ENCODE measurements around the gene MED12L.

GRCh38 chr3:151197228-151197627 is 111.8 kb downstream of the MED12L start:
- no peak for TF ChIP-seq CTCF (conservative IDR thresholded peaks at IDR 0.05 in 1 of 2, IDR thresholded peaks at IDR 0.05 in 1 of 2; ENCODE audit: low read depth in 1 of 2, low read length in 2 of 2)
- no peak for TF ChIP-seq EZH2 (IDR thresholded peaks at IDR 0.05; ENCODE audit: low read length, missing control alignments)

All from fibroblast of lung (primary cell).